Fibroblast of peridontal ligament (primary cell): ENCODE data around the gene ATP8B3.
A peak's percentile ranks its signal among the peaks of the same experiment; 100 is the strongest.

Source experiments
- DNase-seq: peaks from one replicate; pipeline ENCODE4 v3.0.0-alpha.2; 2010; ENCODE audit errors: extremely low read depth

ATP8B3 gene, protein sequence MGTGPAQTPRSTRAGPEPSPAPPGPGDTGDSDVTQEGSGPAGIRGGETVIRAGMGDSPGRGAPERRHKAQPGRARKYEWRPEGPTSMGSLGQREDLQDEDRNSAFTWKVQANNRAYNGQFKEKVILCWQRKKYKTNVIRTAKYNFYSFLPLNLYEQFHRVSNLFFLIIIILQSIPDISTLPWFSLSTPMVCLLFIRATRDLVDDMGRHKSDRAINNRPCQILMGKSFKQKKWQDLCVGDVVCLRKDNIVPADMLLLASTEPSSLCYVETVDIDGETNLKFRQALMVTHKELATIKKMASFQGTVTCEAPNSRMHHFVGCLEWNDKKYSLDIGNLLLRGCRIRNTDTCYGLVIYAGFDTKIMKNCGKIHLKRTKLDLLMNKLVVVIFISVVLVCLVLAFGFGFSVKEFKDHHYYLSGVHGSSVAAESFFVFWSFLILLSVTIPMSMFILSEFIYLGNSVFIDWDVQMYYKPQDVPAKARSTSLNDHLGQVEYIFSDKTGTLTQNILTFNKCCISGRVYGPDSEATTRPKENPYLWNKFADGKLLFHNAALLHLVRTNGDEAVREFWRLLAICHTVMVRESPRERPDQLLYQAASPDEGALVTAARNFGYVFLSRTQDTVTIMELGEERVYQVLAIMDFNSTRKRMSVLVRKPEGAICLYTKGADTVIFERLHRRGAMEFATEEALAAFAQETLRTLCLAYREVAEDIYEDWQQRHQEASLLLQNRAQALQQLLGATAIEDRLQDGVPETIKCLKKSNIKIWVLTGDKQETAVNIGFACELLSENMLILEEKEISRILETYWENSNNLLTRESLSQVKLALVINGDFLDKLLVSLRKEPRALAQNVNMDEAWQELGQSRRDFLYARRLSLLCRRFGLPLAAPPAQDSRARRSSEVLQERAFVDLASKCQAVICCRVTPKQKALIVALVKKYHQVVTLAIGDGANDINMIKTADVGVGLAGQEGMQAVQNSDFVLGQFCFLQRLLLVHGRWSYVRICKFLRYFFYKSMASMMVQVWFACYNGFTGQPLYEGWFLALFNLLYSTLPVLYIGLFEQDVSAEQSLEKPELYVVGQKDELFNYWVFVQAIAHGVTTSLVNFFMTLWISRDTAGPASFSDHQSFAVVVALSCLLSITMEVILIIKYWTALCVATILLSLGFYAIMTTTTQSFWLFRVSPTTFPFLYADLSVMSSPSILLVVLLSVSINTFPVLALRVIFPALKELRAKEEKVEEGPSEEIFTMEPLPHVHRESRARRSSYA (N-terminal part only)

DNA sequence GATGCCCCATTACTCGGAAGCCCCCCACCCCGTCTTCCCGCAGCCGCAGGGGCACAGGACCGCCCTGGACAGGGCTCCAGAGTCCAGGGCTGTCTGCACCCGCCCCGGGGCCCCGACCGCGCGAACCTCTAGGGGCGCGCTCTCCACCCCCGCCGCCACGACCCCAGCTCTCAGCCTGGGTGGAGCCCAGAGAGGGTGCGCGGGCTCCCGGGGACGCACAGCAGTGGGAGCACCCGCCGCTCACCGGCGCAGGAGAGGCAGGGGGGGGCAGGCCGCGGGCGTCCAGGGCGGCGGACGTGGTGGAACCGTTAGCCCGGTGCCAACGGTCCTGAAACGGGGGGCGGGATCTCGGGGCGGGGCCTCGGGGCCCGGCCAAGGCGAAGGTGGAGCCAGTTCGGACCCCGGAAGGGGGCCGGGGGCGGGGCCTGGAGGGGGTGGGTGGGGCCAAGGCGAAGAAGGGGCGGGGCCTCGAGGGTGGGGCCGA is at the start of gene ATP8B3:
TSS of gene ATP8B3 (minus strand) at position 335 of the 484 bp plus-strand sequence. CDS start 540 bp downstream, outside the sequence.
- DNase-seq = no peak

- DNase-seq = no peak
Measured at GRCh38 chr19:1861599-1862031, 49.5 kb upstream of the ATP8B3 start.

- DNase-seq = no peak
Measured at GRCh38 chr19:1860821-1861598, 48.9 kb upstream of the ATP8B3 start.

DNA sequence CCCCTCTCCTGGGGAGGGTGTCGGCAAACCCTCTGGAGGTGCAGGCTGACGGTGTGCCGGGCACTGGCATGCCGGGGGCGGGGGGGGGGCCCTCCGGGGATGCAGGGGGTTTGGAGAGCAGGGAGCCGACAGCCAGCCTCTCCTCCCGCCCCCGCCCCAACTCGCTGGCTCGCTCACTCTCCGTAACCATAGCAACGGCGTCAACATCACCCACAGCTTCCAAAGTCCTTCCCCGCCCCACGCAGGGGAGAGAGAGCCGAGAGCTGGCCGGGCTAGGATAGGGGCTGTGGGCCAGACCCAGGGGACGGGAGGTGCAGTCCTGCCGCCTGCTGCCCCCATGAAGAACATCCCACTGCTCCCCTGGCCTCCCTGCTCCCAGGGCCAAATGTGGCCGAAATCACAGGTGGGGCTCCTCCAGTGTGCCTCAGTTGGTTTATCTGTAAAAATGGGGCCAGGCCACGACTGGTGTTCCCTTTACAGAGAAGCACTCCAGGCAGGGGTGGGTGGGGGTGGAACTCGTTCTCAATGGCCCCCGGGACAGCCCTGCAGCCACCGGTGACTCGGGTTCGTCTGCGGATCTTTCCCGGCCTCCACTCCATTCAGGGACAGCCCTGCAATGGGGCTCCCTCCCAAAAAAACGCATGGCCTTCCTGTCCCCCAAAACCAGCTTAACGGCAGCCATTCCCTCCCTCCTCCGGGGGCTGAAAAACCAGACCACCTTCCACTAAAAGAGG is 48.1 kb upstream of the ATP8B3 start:
- DNase-seq = peak; percentile 70

DNA sequence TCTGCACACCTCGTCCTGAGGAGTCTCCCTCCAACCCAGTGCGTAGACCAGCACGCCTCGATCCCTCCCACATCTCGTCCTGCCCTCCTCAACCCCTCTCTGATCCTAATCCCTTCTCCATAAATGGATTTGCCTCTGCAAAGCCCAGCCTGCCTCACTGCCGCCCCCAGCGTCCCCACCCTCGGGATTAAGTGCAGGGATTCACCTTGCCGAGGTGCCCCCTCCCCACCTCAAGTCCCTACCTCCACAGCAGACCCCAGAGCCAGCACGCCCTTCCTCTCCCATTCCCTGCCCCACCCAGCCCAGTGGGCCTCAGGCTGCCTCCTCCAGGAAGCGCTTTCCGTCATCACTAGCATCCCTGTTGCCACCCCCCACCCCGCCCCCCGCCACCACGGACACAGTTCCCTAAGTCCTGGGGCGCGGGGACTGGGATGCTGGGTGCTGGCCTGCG is 47.3 kb upstream of the ATP8B3 start:
- DNase-seq = no peak

- no peak for DNase-seq
Measured at GRCh38 chr19:1858412-1859081, 46.5 kb upstream of the ATP8B3 start.

DNA sequence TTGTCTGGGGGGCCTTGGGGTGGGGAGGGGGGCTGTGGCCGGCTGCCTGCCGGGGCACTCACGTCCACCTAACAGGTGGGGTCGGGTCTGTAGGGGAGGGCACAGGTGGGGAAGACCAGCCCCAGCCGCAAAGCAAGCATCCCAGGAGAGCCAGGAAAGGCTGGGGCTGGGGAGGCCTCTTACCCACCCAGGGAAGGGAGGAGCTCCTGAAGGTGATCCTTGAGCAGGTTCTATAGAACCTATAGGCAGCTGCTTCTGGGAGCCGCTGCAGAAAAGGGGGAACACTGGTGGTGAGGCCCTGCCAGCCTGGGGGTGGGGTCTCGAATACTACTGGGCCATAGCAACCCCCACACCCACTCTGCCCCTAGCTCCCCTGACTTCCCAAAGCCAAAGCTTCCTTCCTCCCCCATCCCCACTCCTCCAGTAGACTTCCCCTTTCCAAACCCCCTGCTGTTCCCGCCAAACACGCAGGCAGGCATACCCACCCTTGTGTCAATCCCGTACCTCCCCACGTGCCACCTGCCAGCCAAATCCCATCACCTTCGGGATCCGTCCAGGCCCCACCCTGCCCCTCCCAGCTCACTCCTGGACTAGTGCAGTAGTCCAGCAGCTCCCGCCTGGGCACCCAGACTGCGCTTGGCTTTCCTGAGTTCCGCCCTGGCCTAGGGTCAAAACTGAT is 45.7 kb upstream of the ATP8B3 start:
- DNase-seq = no peak

DNA sequence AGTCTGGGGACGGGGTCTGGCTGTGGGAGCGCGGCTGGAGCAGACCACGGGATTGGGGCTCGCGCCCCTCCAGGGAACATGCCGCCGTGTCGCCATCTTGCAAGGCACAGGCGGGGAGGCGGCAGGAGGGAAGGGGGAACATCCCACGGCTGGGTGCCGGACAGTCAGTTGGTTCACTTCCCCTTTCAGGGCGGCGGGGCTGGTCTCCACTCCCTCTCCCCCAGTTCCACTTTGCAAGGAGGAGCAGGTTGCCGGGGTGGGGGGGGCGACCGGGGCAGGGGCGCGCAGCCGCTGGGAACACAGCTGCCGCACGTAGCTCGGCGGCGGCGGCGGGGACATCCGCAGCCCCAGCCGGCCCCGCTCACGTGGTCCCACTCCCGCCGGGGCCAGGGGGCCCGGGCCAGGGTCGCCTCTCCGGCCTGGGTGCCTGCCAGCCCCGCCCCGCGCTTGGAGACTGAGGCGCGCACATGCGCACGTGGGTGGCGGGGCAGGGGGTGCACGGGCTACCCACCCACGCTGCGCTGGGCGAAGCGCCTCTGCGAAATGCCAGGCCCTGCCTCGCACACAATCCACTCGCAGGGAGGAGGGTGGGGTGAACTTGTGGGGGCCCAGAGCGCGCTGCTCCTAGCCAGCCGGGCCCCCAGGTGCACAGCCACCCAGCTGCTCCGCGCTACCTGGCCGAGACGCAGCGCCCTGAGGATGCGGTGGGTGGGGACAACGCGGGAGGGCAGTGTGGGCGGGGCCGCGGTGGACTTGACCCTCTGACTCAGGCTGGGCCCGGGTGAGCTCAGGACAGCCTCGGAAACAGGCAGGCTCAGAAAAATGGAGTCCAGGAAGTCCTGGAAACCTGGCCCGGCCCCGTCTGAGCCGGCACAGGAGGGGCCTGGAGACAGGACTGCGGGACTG is 44.9 kb upstream of the ATP8B3 start:
- DNase-seq = peak; percentile 44

GRCh38 chr19:1856345-1856697 is 44.2 kb upstream of the ATP8B3 start:
- DNase-seq = no peak

DNA sequence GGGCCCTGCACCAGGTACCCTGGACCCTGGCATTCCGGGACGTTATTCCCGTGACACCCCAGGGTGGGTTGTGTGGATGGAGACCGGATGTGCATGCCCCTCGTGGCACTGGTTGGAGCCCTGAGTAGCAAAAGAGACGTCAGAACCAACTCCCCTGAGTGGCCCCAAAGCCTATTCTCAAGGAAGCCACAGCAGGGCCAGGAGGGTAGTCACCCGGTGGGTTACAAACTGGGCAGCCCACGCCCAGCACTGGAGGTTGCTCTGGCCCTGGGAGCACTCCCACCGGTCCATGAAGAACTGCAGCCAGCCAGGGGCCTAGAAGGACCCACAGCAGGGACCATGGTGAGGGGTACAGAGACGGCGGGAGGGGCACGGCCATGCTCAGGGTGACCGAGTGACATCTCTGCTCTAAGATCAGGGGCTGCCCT is 43.8 kb upstream of the ATP8B3 start:
- DNase-seq = no peak

DNA sequence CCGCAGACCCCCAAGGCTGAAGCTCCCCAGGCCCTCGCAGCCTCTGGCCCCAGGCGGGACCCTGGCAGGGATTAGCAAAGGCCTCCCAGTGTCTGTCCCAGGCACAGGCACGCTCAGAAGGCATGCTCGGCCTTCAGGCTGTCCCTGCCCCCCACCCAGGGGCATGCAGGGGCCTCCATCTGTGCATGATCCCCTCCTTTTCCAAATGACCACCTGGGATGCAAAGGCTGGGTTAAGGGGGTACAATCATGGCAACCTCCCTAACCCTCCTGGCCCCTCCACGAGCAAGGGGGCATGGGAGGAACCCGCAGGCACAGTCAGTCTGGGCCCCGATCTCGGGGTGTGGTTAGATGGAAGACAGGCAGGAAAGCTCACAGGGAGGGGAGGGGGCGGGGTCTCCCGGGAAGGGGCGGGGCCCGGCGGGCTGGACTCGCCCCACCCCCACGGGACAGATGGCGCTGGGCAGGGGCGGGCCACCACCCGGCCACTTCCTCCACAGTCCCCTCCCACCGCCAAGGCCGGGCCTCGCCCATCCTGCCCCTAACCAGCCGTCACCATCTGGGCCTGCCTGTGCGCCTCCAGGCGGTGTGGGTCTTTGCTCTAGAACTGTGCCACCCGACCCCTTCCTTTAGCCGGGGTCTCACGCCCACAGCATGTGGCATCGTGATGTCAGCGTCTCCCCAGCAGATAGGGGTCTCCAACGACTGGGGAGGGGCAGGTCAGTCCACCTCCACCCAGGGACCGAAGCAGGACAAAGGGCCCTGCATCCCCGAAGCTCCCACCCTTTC is 43.2 kb upstream of the ATP8B3 start:
- DNase-seq = no peak

- no peak for DNase-seq
Measured at GRCh38 chr19:1854542-1855039, 42.5 kb upstream of the ATP8B3 start.

DNA sequence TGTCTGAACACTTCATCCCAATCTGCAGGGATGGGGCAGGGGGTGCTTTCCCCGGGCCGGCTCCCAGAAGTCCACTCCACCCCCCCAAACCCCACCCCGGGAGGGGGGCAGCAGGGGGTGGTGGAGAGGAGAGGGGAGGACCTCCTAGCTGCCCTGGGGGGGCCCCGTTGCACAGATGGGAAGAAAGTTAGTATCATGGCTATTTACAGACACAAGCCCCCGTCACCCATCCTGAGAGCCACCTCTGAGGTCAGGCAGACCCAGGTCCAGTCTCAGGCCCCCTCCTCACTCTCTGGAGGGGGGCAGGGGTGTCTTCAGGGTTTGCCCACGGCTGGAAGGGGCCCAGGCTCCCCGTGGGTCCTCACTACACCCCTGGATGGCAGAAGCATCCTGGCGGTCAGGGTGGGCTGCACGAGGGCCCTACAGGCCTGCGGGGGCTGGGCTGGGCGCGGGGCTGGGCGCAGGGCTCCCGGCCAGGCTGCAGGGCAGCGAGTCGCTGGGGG is 42.0 kb upstream of the ATP8B3 start:
- DNase-seq = no peak

DNA sequence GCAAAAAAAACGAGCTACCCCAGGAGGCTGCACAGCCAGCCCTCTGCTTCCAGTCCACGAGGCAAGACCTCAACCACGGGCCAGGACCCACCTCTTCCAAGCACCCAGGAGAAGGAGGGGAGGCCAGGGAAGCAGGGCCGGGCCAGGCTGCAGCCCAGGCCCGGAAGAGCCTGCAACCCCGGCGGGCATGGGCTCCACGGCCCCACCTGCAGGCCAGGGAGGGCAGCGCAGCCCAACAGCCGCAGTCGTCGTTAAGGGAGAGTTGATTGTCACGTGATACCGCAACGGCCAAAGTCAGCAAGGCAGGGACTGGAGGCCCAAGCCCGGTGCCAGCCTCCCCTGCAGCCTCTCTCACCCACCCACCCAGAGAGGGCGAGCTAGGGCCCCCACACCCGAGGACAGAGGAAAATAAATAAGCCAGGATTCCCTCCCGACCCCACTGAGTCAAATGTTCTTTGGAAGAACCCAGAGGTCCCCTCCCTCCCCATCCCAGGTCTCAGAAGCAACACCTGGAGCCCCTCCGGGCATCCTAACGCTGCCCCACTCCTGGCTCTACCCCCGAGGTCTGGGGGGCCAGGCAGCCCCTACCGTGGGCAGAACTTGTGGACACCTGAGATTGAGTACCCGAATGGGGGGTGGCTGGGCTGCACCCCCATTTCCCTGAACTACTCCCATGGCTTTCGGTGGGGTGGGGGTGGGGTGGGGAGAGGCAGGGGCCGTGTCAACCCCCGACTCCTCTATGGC is 41.4 kb upstream of the ATP8B3 start:
- DNase-seq = peak; percentile 50

DNA sequence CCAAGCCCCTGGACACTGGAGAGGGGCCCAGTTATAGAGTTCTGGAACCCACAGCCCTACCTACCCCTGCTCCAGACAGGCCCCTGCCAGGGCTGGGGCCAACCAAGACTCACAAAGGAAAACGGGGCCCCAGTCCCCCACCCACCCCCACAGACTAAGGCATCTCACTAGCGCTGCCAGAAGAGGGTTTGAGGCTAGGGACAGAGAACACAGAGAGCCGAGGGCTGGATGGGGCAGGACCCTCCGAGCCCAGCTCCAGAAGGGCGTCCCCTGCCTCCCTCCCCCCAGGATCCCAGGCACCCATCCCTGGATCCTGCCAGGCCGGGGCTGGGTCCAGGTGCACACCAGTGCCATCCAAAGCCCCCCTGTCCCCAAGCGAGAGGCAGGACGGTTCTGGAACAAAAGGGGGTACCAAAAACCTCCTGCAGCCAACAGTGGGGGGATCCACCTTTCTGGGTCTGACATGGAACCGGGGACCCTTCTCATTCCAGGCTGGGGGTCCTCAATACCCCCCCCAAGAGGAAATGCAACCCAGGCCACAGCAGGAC is 40.6 kb upstream of the ATP8B3 start:
- no peak for DNase-seq
